Stimulated activated CD8-positive, alpha-beta memory T cell treated with anti-CD3 and anti-CD28 coated beads, Interleukin-4, amount 100 ng/mL, for 1 hour (primary cell): ENCODE results near the gene FUT6.

Experiments
- DNase-seq, 2 donors: peaks; one replicate each; pipeline ENCODE4 v3.0.0-alpha.2; 2020; ENCODE audit warnings: low read depth in 2 of 2, low spot score in 1 of 2

Gene FUT6

DNA sequence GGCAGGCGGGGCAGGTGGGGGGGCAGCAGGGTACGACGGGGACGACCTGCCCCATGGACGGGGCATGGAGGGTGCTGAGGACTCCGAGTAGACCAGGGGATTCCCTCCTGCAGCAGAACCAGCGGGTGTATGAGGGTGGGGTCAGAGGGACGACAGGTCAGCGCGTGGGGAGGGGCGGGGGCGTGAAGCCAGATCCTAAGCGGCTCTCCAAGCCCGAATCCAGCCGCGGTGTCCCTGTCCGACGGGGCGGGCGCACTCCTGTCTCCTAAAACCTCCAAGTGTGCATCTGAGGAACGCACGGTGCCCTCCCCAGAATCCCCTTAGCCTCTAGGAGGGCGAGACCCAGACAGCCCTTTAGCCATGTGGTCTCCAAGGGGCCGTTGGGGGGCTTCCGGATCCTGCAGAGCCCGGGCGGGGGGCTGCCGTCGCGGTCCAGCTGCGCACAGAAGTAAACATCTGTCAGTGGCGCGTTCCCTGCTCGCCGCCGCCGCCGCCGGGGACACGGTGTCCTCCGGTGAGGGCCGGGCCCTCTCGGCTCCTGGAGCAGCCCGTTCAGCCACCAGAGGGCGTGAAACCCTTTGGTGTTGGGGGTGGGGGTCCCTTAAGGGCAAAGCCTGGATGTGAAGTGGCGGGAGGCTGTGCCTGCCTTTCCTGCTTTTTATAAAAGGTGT, 33.9 kb downstream of the FUT6 start:
- DNase-seq = peak in 1 of 2 donors; percentile 36

DNA sequence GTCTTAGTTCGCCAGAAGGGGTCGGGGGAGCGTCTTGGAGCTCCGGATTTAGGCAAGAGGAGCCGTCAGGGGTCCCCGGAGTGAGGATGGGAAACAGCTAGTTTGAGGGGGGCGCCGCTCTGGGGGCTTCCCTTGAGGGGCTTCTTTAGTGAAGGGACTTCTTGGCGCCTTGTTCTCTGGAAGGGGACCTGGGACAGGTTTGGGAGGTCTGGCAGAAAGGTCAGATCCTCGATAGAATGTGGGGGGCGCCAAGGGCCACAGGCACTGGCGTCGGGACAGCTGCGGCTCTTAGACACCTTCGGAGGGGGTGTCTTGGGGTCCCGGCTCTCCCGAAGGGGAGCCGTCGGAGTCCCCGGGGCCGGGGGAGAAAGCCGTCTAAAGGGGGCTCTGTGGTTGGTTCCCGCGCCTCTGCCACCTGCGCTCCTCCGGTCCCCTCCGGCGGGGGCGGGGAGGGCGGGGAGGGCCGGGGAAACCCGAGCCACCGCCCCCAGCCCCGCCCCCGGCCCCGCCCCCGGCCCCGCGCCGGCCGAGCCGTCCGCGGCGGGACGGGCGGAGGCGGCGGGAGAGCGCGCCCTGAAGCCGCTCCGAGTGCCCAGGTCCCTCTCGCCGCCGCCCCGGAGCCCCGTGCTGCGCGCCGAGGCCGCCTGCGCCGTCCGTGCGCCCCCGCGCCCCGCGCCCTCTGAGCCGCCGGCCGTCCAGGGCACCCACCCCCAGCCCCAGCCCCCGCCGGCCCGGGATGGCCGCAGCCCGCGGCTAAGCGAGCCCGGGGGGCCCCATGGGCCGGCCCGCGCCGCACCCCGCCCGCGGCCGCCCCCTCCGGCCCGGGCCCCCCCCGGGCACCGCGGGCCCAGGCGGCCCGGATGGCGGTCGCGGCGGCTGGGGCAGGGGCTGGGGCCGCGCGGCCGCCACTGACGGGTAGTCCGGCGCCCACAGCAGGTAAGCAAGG, 34.7 kb downstream of the FUT6 start, which contains the start of gene NRTN:
NRTN (plus strand) TSS at position 552 of the 946 bp plus-strand sequence. CDS start 19,099 bp downstream, outside the sequence.
- DNase-seq = no peak

DNA sequence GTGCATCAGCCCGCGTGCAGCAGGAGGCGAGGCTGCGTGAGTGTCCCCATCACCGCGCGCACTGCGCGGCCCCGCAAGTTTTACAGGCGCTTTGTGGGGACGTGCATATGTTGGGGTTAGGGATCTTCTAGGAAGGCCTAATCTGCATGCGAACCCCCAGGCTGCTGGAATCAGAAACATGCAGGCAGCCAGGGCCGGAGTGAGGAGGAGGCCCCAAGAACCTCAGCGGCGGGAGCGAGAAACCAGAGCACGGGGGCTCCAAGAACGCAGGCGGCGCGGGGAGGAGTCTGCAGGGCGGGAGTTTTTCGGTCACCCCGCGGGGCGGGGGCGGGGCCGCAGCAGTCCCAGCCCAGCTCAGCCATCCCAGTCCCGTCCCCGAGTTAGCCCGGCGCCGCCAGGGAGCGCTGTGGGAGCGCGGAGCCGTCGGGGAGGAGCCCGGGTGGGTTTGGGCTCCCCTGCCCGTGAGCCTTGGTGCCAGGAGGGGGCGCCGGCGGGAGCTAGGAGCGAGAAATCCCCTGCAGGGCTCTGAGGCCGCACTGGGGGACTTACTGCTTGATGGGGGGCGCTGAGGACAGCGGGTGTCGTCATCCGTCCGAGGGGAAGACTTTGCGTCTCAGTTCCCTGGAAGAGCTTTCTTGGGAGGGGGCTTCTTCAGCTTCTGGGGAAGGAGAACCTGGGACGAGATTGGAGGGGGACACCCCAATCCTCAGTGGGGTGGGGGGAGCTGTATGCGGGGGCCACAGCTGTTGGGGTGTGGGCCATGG, 35.6 kb downstream of the FUT6 start:
- peak; percentile 73 to 80 for DNase-seq

DNA sequence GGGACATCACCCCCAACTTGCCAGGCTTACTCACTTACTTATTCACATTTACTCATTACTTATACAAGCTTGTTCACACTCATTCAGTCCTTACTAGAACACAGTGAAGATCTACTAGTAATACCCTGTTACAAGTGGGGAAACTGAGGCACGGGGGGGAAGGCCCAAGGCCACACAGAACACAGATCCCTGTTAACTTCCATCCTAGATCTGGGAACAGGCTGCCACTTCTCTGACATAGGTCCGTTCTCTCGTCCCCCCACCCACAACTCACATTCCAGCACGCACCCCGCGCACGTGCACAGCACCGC, 36.1 kb downstream of the FUT6 start:
- DNase-seq = no peak

DNA sequence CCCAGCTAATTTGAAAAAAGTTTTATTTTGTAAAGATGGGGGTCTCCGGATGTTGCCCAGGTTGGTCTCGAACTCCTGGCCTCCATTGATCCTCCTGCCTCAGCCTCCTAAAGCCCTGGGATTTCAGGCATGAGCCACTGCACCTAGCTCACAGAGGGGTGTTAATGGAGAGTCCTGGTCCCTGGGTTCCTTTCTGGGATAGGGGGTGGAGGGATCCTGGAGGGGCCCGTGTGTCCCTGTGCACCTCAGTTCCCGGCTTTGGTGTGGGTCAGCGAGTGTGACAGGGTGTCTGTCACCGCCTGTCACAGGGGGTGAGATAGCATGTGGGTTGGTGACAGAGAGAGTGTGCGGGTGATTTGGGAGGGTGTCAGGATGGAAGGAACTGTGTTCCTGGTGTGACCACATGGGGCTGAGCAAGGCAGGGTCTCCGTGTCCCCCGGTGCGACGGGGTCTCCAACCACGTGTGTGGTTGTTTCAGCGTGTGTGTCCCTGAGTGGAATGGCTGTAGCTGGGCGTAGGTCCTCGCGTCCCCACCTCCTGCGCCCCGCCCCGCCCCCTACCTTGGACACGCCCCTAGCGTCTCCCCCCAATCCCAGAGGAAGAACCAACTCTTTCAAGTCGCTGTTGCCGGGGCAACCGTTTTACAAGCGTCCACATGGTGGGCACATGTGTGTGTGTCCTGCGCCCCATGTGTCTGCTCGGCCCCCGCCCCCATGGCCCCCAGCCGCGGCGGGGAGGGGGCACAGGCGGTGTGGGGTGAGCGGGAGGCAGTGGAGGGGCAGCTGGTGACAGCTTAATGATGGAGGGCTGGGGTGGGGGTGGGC, 37.5 kb downstream of the FUT6 start:
- no peak for DNase-seq

DNA sequence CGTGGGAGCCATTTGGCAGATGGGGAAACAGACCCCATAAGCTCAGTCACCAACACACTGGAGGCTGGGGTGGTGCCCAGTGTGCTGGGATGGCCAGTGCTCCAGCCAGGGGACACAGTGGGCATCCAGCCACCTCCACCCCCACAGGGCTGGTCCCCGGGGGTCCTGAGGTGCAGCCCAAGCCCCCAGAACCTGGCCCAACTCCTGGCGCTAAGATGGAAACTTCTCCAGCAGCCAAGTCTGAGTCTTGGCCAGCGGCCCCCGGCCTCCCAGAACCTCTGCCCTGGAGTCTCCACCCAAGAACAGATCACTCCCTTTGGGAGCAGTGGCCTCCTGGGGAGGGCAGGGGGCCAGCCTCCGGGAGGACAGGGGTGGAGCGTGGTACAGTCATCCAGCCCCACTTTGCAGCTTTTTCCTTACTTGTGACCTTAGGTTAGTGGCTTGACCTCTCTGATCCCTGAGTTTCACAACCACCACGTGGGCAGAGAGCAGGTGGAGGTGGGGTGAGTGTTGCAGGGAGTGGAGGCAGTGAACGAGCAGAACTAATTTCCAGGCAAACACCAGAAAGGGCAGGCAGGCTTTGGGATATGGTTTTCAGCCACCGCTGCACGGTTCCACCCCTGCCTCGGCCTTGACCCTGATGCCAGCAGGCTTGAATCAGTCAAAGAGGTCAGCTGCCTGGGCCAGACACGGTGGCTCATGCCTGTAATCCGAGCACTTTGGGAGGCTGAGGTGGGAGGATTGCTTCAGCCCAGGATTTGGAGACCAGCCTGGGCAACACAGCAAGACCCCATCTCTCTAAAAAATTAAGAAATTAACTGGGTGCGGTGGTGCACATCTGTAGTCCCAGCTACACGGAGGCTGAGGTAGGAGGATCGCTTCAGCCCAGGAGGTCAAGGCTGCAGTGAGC, 38.9 kb downstream of the FUT6 start:
- DNase-seq = no peak

DNA sequence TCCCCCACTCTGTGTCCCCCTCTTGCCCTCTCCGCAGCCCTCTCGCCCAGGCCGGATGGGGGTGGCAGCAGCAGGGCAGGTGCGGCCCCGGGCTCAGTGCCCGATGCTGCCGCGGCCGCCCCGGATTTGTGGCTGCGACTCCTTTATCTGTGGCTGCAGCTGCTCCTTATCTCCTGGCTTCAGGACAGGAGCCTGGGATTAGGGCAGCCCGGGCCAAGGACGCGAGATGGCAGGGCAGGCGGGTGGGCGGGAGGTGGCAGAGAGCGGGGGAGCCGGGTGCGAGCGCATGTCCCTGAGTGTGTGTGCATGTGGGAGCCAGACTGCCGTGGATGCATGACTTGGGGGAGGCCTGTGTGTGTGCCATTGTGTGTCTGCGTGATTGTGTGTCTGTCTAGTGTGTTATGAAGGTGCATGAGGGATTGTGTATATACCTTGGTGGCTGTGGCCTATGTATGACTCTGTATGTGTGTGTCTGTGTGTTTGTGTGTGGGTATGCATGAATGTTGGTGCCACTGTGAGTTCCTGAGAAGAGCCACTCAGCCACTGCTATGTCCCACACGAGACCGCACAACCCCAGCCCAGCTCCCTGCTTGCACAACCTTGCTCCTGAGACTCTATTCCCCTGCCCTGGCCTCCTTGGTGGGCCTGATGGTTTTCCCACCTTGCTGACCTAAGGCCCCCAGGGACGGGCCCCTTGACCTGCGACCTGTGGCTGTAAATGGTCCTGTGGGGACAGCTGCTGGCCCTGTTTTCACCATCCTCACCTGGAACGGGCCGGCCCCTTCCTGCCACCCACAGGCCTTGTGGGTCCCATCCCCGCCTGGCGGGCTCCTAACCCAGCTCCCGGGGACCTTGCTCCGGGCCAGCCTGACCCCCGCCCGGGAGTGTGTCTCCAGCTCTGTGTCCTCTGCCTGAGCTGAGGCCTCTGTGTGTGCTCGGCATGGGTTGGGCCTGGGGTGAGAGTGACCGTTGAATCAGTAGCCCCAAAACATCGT, 40.0 kb downstream of the FUT6 start:
- DNase-seq = no peak

DNA sequence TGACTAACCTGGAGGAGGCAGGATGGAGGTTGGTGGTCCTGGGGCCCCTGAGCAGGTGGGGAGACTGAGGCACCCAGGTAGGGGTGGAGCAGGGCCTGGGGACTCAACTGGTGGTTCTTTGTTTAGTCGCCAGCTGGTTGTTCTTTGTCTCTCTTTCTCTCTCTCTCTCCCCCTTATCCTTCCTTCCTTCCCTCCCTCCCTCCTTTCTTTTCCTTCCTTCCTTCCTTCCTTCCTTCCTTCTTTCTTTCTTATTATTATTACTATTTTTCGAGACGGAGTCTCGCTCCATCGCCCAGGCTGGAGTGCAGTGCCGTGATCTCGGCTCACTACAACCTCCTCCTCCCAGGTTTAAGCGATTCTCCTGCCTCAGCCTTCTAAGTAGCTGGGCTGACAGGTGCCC, 41.3 kb downstream of the FUT6 start:
- no peak for DNase-seq

DNA sequence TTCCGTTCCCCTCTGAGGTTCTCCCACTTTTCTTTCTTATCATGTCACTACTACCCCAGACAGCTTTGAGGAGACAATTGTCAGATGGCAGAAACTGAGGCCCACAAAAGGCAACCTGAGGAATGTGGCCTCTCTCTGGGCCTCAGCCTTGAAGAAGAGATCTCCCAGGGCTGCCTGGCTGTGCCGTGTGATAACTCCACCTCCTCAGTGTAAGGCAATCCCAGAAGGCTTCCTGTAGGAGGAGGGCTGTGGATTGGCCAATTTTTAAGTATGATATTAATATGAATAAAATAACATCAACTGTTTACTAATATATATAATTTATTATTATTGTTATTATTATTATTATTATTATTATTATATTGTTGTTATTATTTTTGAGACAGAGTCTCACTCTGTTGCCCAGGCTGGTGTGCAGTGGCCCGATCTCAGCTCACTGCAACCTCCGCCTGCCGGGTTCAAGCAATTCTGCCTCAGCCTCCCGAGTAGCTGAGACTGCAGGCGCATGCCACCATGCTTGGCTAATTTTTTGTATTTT, 44.1 kb downstream of the FUT6 start:
- no peak for DNase-seq

DNA sequence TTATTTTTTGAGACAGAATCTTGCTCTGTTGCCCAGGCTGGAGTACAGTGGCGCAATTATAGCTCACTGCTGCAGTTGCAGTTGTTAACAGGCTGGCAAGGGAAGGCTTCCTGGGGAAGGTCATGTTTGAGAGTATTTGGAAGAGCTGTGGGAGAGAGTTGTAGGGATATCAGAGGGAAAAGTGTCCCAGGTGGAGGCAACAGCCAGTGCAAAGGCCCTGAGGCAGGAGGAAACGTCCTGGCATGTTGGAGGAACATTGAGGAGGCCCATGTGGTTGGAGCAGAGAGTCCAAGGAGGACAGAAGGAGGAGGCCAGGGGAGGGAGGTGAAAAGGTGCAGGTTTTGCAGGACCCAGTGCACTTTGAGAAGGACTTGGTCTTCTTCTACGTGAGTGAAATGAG, 46.3 kb downstream of the FUT6 start:
- DNase-seq = no peak

DNA sequence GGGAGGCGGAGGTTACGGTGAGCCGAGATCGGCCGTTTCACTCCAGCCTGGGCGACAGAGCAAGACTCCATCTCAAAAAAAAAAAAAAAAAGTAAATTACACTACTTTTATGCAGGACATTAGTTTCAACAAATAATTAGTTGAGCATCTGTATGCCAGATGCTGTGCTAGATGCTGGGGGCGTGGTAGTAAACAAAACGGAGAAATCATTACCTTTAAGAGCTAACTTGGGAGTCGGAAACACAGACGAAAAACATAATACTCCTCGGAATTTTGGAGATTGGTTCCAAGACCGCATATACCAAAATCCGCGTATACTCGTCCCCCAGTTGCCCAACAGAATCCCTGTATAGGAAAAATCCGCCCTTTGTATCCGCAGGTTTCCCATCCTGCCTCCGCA, 47.3 kb downstream of the FUT6 start:
- DNase-seq = no peak

DNA sequence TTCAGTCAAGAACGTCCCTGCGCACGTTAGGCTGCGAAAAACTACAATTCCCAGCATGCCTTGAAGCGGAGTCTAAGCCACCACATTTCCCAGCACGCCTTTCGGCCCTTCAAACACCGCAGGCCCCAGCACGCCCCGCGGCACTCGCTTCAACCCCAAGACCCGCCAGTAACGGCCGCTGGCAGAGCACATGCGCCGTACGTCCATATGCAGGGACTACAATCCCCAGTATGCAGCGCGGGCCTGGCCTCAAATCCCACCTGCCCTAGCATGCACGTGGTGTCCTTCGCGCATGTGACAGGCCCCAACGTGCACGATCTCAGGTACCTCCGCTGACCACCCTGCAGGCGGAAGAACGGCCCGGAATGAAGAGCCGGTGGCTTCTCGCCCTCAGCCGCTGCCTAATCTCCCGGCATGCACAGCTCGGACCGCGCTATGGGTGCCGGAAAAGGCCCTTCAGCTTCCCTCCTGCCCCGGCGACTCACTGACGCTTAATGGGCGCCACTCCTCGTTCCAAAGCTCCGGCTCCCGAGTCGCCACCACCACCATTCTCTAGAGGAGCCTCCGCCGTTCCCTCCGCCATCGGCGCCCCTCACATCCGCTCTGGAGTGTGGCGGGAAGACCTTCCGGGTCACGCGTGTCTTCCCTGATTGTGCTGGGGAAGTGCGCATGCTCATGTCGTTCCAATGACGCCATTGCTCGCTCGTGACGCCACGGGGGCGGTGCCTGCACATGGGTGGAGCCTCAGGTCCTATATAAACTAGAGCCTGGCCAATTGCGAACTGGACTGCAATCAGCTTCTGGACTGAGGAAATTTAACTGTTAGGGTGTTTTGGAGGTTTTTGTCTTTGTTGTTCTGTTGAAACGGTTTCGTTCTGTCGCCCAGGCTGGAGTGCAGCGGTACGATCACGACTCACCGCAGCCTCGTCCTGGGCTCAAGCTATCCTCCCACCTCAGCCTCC, 48.7 kb downstream of the FUT6 start, which contains the start of gene DUS3L:
DUS3L (minus strand) TSS at position 605 of the 962 bp plus-strand sequence; CDS start at position 583, 22 bp downstream.
- peak; percentile 89 to 92 for DNase-seq

DNA sequence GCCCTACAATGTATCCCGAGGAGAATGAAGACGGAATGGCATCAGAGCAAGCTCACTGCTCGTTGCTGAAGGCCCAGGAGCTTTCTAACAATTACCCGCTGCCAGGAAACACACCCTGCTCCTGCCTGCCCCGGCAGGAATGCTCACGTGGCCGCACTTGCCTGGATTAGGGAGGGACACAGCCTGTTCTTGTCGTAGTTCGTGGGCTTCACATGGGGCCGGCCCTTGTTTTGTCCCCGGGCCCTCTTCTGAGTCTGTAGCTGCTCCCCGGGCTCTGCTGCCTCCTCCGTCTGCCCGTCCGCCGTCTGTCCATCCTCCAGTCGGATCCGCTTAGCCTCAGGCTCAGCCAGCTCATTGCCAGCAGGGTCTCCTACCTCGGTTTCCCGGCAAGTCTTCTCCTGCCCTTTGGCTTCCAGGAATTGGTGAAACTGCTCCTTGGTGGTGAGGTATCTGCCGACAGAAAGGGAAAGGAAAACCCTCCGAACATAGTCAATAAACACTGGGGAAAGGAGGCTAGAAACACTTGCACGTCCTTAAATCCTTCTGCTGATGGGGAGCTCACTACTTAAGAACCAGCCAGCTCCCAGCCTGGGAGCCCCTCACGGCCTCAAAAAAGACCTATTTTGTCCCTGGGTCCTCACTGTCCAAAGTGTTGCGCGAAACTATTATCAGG, 49.5 kb downstream of the FUT6 start:
- DNase-seq = no peak

DNA sequence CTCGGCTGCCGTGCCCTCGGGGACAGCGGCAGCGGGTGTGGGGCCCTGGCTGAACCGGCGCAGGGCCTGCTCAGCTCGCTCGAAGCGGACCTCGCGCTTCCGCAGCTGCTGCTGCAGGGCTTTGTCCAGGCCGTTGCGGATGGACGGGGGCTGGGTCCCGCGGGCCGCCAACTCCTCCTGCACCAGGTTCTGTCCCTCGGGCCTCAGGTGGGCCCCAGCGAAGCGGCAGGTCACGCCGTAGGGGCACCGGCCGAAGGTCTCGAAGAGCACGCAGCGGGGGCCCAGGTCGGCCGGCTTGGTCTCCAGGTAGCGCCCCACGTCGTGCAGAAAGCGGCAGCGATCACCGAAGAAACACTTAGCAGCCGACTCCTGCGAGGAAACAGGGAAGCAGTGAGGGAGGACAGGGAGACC, 50.1 kb downstream of the FUT6 start:
- no peak for DNase-seq

DNA sequence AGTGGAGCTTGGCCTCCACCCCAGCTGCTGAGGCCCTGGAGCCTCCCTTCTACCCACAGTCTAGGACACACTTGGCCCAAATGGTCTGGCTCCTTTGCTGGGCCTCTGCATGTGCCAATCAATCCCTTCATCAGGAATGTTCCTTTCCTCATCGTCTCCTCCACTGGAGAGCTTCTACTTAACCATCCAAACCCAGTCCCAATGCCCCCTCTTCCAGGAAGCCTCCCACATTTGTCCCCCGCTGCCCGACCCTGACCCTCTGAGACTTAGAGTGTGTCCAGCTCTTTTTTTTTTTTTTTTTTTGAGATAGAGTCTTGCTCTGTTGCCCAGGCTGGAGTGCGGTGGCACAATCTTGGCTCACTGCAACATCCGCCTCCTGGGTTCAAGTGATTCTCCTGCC, 51.1 kb downstream of the FUT6 start:
- no peak for DNase-seq

DNA sequence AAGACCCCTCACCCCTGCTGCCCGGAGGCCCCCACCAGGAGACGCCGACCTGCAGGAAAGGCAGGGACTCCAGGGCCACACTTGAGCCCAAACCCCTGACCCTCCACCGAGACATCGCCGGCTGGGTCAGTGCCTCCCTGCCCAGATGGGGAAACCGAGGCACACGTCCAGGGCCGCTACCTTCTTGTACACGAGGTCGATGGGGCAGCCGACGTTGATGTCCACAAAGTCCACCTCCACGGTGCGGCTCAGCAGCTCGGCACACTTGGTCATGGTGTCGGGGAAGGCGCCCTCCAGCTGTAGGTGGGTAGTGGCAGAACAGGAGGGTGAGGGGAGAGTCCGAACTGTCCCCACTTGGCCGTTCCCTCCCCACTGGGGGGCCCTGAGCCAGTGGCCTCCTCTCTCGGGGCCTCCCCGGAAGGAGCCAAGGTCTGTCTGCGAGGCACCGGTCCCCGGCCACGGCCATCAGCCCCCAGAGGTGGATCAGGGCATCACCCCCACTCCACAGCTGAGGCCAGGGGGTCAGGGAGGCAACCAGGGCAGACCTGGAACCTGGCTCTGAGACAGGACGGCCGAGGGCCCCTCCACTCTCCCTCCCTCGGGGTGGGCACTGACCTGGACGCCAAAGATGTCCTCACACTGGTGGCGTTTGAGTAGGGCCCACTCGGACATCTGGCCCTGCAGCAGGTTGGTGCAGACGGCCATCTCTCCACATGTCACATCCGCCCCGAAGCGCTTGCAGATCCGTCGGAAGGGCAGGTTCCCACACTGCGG, 51.9 kb downstream of the FUT6 start:
- DNase-seq = no peak
